ENCODE results near the gene SH3BP4. TPM values are rescaled to one million over a fixed set of nuclear protein-coding genes. Genes with fewer than 3 reads are reported as not detected.

SH3BP4 gene
- total and polyA plus RNA-seq, 2 of the 8 experiments (the other 6 are each of a cell fraction or from before 2014, with no cell fraction given), result 28.3 to 35.4 TPM

DNA sequence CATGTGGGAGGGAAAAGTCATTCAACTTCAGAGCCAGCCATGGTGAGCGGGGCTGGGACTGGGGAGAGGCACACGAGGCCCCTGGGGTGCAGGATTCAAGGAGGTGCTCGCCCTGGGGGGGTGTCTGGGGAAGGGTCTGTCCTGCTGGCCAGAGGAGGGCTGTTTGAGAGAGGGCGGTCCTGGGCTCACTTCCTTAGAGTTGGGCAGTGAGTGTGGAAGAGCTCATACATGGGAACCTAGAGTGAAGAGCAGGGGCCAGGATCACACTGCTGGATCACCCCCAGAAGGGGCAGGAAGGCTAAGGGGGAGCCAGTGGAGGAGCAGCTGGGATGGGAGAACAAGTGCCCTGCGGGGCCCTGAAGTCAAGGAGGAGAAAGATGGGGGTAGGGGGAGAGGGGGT is 6.5 kb downstream of the SH3BP4 start (continued):
- TF ChIP-seq KDM5A (IDR thresholded peaks at IDR 0.05; ENCODE audit: low read length), result no peak
